Peyer's patch (tissue), 4 donors: ENCODE measurements around the gene RAB3A.

Experiments
- POLR2A ChIP-seq, 2 donors: fragments of 450-650 bp; IDR thresholded peaks; one replicate each; pipeline ENCODE4 v1.5.1; 2017; ENCODE audit warnings: antibody characterized with exemption in 2 of 2, mild to moderate bottlenecking in 2 of 2, moderate library complexity in 2 of 2
- TF ChIP-seq, protein P1 (sequence below), 6 experiments: fragments of 450-650 bp in 4 of 6; fragments of 200-600 bp in 2 of 6; sonication (generic) in 1 of 6; IDR thresholded peaks; one replicate each; pipeline ENCODE4 v1.5.1; 2017 to 2019; ENCODE audit warnings: antibody characterized with exemption in 6 of 6, mild to moderate bottlenecking in 3 of 6, moderate library complexity in 1 of 6

DNA sequence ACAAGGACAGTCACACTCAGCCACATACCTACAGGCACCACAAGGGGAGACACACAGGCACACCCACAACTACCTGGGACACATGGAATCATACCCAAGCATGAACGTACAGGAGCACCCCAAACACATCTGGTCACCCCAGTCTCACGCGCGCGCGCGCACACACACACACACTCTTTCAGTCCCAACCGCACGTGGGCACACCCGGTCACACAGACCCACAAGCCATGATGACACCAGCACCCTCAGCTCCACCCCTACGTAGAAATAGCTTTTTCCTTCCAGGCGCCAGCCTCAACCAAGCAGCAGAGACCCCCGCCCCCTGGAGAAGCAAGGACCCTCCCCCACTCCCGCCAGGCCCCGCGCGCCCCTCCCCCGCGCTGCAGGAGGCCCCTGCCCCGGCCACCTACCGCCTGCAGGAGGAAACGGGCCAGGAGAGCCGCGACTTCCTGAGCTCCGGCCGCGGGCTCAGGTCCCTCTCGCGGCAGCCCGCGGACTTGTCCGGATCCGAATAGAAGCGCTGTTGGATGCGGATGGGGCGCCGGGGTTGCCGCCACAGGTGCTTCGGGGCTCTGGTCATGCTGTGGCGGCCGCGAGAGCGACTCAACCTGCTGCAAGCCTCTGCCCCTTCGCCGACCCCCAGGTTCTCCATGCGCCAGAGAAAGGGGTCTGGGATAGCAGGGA lies 28.8 kb upstream of the RAB3A start:
- no peak for TF ChIP-seq POLR2A (IDR thresholded peaks at IDR 0.05)
- TF ChIP-seq, protein P1, sequence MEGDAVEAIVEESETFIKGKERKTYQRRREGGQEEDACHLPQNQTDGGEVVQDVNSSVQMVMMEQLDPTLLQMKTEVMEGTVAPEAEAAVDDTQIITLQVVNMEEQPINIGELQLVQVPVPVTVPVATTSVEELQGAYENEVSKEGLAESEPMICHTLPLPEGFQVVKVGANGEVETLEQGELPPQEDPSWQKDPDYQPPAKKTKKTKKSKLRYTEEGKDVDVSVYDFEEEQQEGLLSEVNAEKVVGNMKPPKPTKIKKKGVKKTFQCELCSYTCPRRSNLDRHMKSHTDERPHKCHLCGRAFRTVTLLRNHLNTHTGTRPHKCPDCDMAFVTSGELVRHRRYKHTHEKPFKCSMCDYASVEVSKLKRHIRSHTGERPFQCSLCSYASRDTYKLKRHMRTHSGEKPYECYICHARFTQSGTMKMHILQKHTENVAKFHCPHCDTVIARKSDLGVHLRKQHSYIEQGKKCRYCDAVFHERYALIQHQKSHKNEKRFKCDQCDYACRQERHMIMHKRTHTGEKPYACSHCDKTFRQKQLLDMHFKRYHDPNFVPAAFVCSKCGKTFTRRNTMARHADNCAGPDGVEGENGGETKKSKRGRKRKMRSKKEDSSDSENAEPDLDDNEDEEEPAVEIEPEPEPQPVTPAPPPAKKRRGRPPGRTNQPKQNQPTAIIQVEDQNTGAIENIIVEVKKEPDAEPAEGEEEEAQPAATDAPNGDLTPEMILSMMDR (IDR thresholded peaks at IDR 0.05) = no peak
